ENCODE data around the gene HSH2D.

DNA sequence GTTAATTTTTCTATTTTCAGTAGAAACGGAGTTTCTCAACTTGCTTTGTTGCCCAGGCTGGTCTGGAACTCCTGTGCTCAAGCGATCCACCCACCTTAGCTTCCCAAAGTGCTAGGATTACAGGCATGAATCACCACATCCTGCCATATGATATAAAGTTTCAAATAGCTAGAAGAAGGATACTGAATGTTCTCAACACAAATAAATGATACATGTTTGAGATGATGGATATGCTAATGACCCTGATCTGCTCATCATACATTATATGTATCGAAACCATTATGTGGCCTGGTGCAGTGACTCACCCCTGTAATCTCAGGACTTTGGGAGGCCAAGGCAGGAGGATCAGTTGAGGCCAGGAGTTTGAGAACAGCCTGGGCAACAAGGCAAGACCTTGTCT, 18.4 kb downstream of the HSH2D start:
- no peak for TF ChIP-seq EP300 (IDR thresholded peaks at IDR 0.05; ENCODE audit: low read length)
- TF ChIP-seq CEBPG (CRISPR knock-in tag; IDR thresholded peaks at IDR 0.05): no peak
- TF ChIP-seq CEBPG (tag; conservative IDR thresholded peaks at IDR 0.05 in 1 of 2, IDR thresholded peaks at IDR 0.05 in 1 of 2): no peak
- TF ChIP-seq CHD2 (IDR thresholded peaks at IDR 0.05; ENCODE audit: low read depth, low read length): no peak
- no peak for TF ChIP-seq MTA1 (IDR thresholded peaks at IDR 0.05; ENCODE audit: borderline replicate concordance)
- TF ChIP-seq KLF1 (tag; IDR thresholded peaks at IDR 0.05): no peak
- TF ChIP-seq, protein P1, sequence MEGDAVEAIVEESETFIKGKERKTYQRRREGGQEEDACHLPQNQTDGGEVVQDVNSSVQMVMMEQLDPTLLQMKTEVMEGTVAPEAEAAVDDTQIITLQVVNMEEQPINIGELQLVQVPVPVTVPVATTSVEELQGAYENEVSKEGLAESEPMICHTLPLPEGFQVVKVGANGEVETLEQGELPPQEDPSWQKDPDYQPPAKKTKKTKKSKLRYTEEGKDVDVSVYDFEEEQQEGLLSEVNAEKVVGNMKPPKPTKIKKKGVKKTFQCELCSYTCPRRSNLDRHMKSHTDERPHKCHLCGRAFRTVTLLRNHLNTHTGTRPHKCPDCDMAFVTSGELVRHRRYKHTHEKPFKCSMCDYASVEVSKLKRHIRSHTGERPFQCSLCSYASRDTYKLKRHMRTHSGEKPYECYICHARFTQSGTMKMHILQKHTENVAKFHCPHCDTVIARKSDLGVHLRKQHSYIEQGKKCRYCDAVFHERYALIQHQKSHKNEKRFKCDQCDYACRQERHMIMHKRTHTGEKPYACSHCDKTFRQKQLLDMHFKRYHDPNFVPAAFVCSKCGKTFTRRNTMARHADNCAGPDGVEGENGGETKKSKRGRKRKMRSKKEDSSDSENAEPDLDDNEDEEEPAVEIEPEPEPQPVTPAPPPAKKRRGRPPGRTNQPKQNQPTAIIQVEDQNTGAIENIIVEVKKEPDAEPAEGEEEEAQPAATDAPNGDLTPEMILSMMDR (IDR thresholded peaks at IDR 0.05 in 2 of 3, conservative IDR thresholded peaks at IDR 0.05 in 1 of 3; ENCODE audit: insufficient read depth in 2 of 3, low read depth in 1 of 3, low read length in 3 of 3): no peak
- TF ChIP-seq MAFF (IDR thresholded peaks at IDR 0.05; ENCODE audit: low read length): no peak
- TF ChIP-seq, protein P2, sequence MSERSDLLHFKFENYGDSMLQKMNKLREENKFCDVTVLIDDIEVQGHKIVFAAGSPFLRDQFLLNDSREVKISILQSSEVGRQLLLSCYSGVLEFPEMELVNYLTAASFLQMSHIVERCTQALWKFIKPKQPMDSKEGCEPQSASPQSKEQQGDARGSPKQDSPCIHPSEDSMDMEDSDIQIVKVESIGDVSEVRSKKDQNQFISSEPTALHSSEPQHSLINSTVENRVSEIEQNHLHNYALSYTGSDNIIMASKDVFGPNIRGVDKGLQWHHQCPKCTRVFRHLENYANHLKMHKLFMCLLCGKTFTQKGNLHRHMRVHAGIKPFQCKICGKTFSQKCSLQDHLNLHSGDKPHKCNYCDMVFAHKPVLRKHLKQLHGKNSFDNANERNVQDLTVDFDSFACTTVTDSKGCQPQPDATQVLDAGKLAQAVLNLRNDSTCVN (CRISPR knock-in tag; IDR thresholded peaks at IDR 0.05): no peak
- TF ChIP-seq TBL1XR1 (IDR thresholded peaks at IDR 0.05; ENCODE audit: low read length in 2 of 2): no peak

All from K562 (cell line).